Upper lobe of left lung (tissue), 6 donors: ENCODE measurements around the gene PWP1. TPM values are rescaled to one million over a fixed set of nuclear protein-coding genes. Genes with fewer than 3 reads are reported as not detected.

Experiments used
- ATAC-seq, 2 donors: fragments of 200-7000 bp; cut with Tn5 transposase; one replicate each; pipeline ENCODE4 v1.9.1; 2022; ENCODE audit warnings: mild to moderate bottlenecking in 2 of 2, moderate library complexity in 2 of 2; ENCODE audit not compliant: low FRiP score in 2 of 2
- DNase-seq, 2 donors: peaks; one replicate each; pipeline ENCODE4 v3.0.0-alpha.2; 2019 to 2020
- H3K27ac ChIP-seq, 4 donors: fragments of 200-600 bp; sonication (generic); one replicate each; pipeline ENCODE4 v1.5.1; 2016 to 2019
- H3K27me3 ChIP-seq, 4 donors: fragments of 200-600 bp; sonication (generic); one replicate each; pipeline ENCODE4 v1.5.1; 2017 to 2019
- H3K36me3 ChIP-seq, 4 donors: fragments of 200-600 bp; sonication (generic); one replicate each; pipeline ENCODE4 v1.5.1; 2016 to 2019
- H3K4me1 ChIP-seq, 4 donors: fragments of 200-600 bp; sonication (generic); one replicate each; pipeline ENCODE4 v1.5.1; 2018 to 2019
- H3K4me3 ChIP-seq, 4 donors: fragments of 200-600 bp; sonication (generic); one replicate each; pipeline ENCODE4 v1.5.1; 2017 to 2019; ENCODE audit warnings: mild to moderate bottlenecking in 2 of 4, moderate library complexity in 1 of 4
- H3K9me3 ChIP-seq, 4 donors: fragments of 200-600 bp; sonication (generic); one replicate each; pipeline ENCODE4 v1.5.1; 2018 to 2019
- CTCF ChIP-seq, 6 experiments: fragments of 450-650 bp in 4 of 6; fragments of 200-600 bp in 2 of 6; sonication (generic) in 2 of 6; IDR thresholded peaks; one replicate each; pipeline ENCODE4 v1.5.1; 2016 to 2019; ENCODE audit warnings: antibody characterized with exemption in 6 of 6
- EP300 ChIP-seq, 4 donors: sonication (generic); formaldehyde crosslinking; IDR thresholded peaks; one replicate each; pipeline ENCODE4 v1.5.1; 2017; ENCODE audit warnings: antibody characterized with exemption in 4 of 4, control low read depth in 2 of 4
- POLR2A ChIP-seq, 4 donors: fragments of 450-650 bp; IDR thresholded peaks; one replicate each; pipeline ENCODE4 v1.5.1; 2016 to 2017; ENCODE audit warnings: antibody characterized with exemption in 4 of 4, mild to moderate bottlenecking in 2 of 4
- POLR2AphosphoS5 ChIP-seq, 2 donors: sonication (generic); formaldehyde crosslinking; IDR thresholded peaks; one replicate each; pipeline ENCODE4 v1.5.1; 2017; ENCODE audit warnings: antibody characterized with exemption in 2 of 2
- WGBS, 2 donors: methylation state at CpG; one replicate each; pipeline ENCODE4 v1.1.5; 2017 to 2018; 5-methylcytosine and 5-hydroxymethylcytosine counted together
- total RNA-seq, 6 donors: library from RNA; depleted of rRNA in 4 of 6; stranded (reverse); fragments of >200 nt in 4 of 6; gene quantifications; one replicate each; pipeline versions ENCODE4 v1.1.0 to v1.2.1, GENCODE V29; 2016 to 2021
- donor health status: DM: no; HTN: no; CAD: no; lungs with moderate emphysema.
- donor health status: DM: no; HTN: yes; CAD: no; lungs with severe emphysema.

The PWP1 gene
- total RNA-seq, 6 donors from 2014 or later, result 23.6 to 87.0 (median 39.3) TPM

GRCh38 chr12:107646436-107646835, 39.2 kb upstream of the PWP1 start:
- H3K27ac ChIP-seq, result no peak overlapping the region

GRCh38 chr12:107649661-107650061, 35.9 kb upstream of the PWP1 start:
- TF ChIP-seq POLR2AphosphoS5 (IDR thresholded peaks at IDR 0.05) (no peak), CTCF (IDR thresholded peaks at IDR 0.05) (no peak), EP300 (IDR thresholded peaks at IDR 0.05) (no peak), POLR2A (IDR thresholded peaks at IDR 0.05) (no peak)
- Histone ChIP-seq H3K27ac (no peak overlapping the region), H3K4me1 (no peaks in the 10 kb centered on the region), H3K9me3 (no peaks in the 10 kb centered on the region), H3K36me3 (no peaks in the 10 kb centered on the region), H3K27me3 (no peaks in the 10 kb centered on the region), H3K4me3 (no peak overlapping the region)
- ATAC-seq, result peak in 1 of 2 donors; percentile 73
- 49 to 64% methylated on average over 3 to 4 of the region's 4 CpGs for WGBS, 2 donors
- DNase-seq, result no peak

More at GRCh38 chr12:107646436-107646835, 39.2 kb upstream of the PWP1 start:
- no peaks in the 10 kb centered on the region for H3K9me3 ChIP-seq
- no peaks in the 10 kb centered on the region for H3K36me3 ChIP-seq
- no peak overlapping the region for H3K4me3 ChIP-seq
- no peaks in the 10 kb centered on the region for H3K27me3 ChIP-seq
- DNase-seq (no peak), ATAC-seq (no peak)
- no peak for TF ChIP-seq POLR2A (IDR thresholded peaks at IDR 0.05)
- no peak for TF ChIP-seq EP300 (IDR thresholded peaks at IDR 0.05)
- TF ChIP-seq POLR2AphosphoS5 (IDR thresholded peaks at IDR 0.05), result no peak
- no peak for TF ChIP-seq CTCF (IDR thresholded peaks at IDR 0.05)
- H3K4me1 ChIP-seq, result no peaks in the 10 kb centered on the region
- 93 to 96% methylated on average over 7 of the region's 7 CpGs for WGBS, 2 donors

GRCh38 chr12:107650977-107651376, 34.6 kb upstream of the PWP1 start:
- ATAC-seq (no peak), DNase-seq (no peak)
- no peak overlapping the region for H3K27ac ChIP-seq
- no peaks in the 10 kb centered on the region for H3K4me1 ChIP-seq
- TF ChIP-seq POLR2AphosphoS5 (IDR thresholded peaks at IDR 0.05), result no peak
- no peaks in the 10 kb centered on the region for H3K27me3 ChIP-seq
- no peak overlapping the region for H3K4me3 ChIP-seq
- WGBS, 2 donors, result 65 to 78% methylated on average over 10 of the region's 10 CpGs
- H3K9me3 ChIP-seq, result no peaks in the 10 kb centered on the region
- no peaks in the 10 kb centered on the region for H3K36me3 ChIP-seq

GRCh38 chr12:107651571-107652449, 33.8 kb upstream of the PWP1 start:
- DNase-seq (no peak), ATAC-seq (no peak)
- Histone ChIP-seq H3K4me1 (no peaks in the 10 kb centered on the region), H3K4me3 (no peak overlapping the region), H3K27ac (no peak overlapping the region), H3K9me3 (no peaks in the 10 kb centered on the region), H3K27me3 (no peaks in the 10 kb centered on the region), H3K36me3 (no peaks in the 10 kb centered on the region)
- WGBS, 2 donors, result 77 to 81% methylated on average over 11 of the region's 11 CpGs
- TF ChIP-seq POLR2A (IDR thresholded peaks at IDR 0.05) (no peak), EP300 (IDR thresholded peaks at IDR 0.05) (no peak), POLR2AphosphoS5 (IDR thresholded peaks at IDR 0.05) (no peak), CTCF (IDR thresholded peaks at IDR 0.05) (no peak)

GRCh38 chr12:107653519-107653918, 32.1 kb upstream of the PWP1 start:
- Histone ChIP-seq H3K27ac (no peak overlapping the region), H3K27me3 (no peaks in the 10 kb centered on the region), H3K4me1 (no peaks in the 10 kb centered on the region), H3K9me3 (no peaks in the 10 kb centered on the region), H3K4me3 (no peak overlapping the region), H3K36me3 (no peaks in the 10 kb centered on the region)
- DNase-seq (no peak), ATAC-seq (no peak)
- TF ChIP-seq POLR2AphosphoS5 (IDR thresholded peaks at IDR 0.05) (no peak), POLR2A (IDR thresholded peaks at IDR 0.05) (no peak), CTCF (IDR thresholded peaks at IDR 0.05) (no peak), EP300 (IDR thresholded peaks at IDR 0.05) (no peak)
- WGBS, 2 donors, result 72 to 82% methylated on average over 2 of the region's 2 CpGs
